Measurements from ENCODE around the gene DUSP2.

GRCh38 chr2:96120991-96121390 is 24.2 kb downstream of the DUSP2 start:
- TF ChIP-seq CTCF (IDR thresholded peaks at IDR 0.05): no peak
- TF ChIP-seq POLR2A (IDR thresholded peaks at IDR 0.05): no peak

Data from sigmoid colon (tissue), 3 donors.